A549 (cell line): ENCODE results near the gene STMN3. TPM values are rescaled to one million over a fixed set of nuclear protein-coding genes. Genes with fewer than 3 reads are reported as not detected.

Experiments
- ATAC-seq, 2 experiments: fragments of 200-7000 bp in 1 of 2; fragments of >200 bp in 1 of 2; cut with Nextera tagmentation in 1 of 2; cut with Tn5 transposase in 1 of 2; 3 replicates each; pipeline versions ENCODE4 v1.8.0 to v1.9.1; 2018 to 2020; ENCODE audit warnings: mild to moderate bottlenecking in 1 of 2, moderate library complexity in 1 of 2
- CTCF ChIA-PET: fragments of 300-600 bp; sonication (Branson Sonifier 250); formaldehyde crosslinking; extraction: SDS; loops from one replicate; lab custom pipeline; 2021; ENCODE audit warnings: antibody characterized with exemption, inconsistent platforms; lab: Yijun Ruan, JAX
- POLR2A ChIA-PET: fragments of 350-600 bp; formaldehyde crosslinking; extraction: SDS; loops from one replicate; lab custom pipeline; 2021; ENCODE audit warnings: antibody characterized with exemption, inconsistent platforms; lab: Yijun Ruan, JAX
- DNase-seq, 2 experiments: peaks; one replicate each; pipeline versions ENCODE4 v3.0.0 to v3.0.0-alpha.2; 2011 to 2016; ENCODE audit warnings: low read depth in 1 of 2, low spot score in 1 of 2
- FAIRE-seq: peaks from 2 replicates; lab custom pipeline; 2011; peaks lifted over from hg19 to GRCh38; lab: Jason Lieb, UNC
- H3K27ac ChIP-seq, 2 experiments: fragments of >200 bp; sonication (Bioruptor Twin); formaldehyde crosslinking; 3 replicates each; pipeline ENCODE4 v1.5.1; 2016 to 2017
- H3K4me1 ChIP-seq: fragments of >200 bp; sonication (Bioruptor Twin); formaldehyde crosslinking; 3 replicates; pipeline ENCODE4 v1.6.1; 2016
- H3K4me2 ChIP-seq: fragments of >200 bp; sonication (Bioruptor Twin); formaldehyde crosslinking; 3 replicates; pipeline ENCODE4 v1.6.1; 2016
- H3K4me3 ChIP-seq: fragments of >200 bp; sonication (Bioruptor Twin); formaldehyde crosslinking; 3 replicates; pipeline ENCODE4 v1.5.1; 2016
- H3K9me3 ChIP-seq: fragments of >200 bp; sonication (Bioruptor Twin); formaldehyde crosslinking; 3 replicates; pipeline ENCODE4 v1.6.1; 2016
- CBX8 ChIP-seq: fragments of 200-600 bp; sonication (generic); IDR thresholded peaks from 2 replicates; pipeline ENCODE4 v1.6.1; 2016
- CHD2 ChIP-seq: fragments of 150-350 bp; IDR thresholded peaks from 2 replicates; pipeline ENCODE4 v1.6.1; 2014; ENCODE audit warnings: low read length; ENCODE audit not compliant: partially characterized antibody
- CHD4 ChIP-seq: fragments of 200-600 bp; sonication (generic); IDR thresholded peaks from 2 replicates; pipeline ENCODE4 v1.6.1; 2016; ENCODE audit warnings: antibody characterized with exemption, mild to moderate bottlenecking, borderline replicate concordance
- CTCF ChIP-seq: fragments of >200 bp; sonication (Bioruptor Twin); formaldehyde crosslinking; IDR thresholded peaks from 3 replicates; pipeline ENCODE4 v1.5.1; 2016
- EP300 ChIP-seq, 2 experiments: fragments of >200 bp; sonication (Bioruptor Twin); formaldehyde crosslinking; IDR thresholded peaks; 2 replicates in 1 of 2; 3 replicates in 1 of 2; pipeline ENCODE4 v1.6.1; 2016 to 2017
- FOXS1 ChIP-seq: fragments of 250-450 bp; sonication (Bioruptor Pico); IDR thresholded peaks from 2 replicates; pipeline ENCODE4 v1.5.0; 2020; ENCODE audit warnings: mild to moderate bottlenecking, moderate library complexity
- HEYL ChIP-seq: fragments of 250-450 bp; sonication (Bioruptor Pico); IDR thresholded peaks from 2 replicates; pipeline ENCODE4 v1.8.0; 2021; ENCODE audit warnings: mild to moderate bottlenecking, moderate library complexity
- HOXA7 ChIP-seq: fragments of 250-450 bp; sonication (Bioruptor Pico); IDR thresholded peaks from 2 replicates; pipeline ENCODE4 v1.5.0; 2020; ENCODE audit warnings: mild to moderate bottlenecking, moderate library complexity
- HOXB5 ChIP-seq: fragments of 250-450 bp; sonication (Bioruptor Pico); IDR thresholded peaks from 2 replicates; pipeline ENCODE4 v1.5.0; 2020; ENCODE audit warnings: mild to moderate bottlenecking, moderate library complexity
- JUN ChIP-seq, 2 experiments: fragments of >200 bp; sonication (Bioruptor Twin); formaldehyde crosslinking; IDR thresholded peaks; 2 replicates in 1 of 2; 3 replicates in 1 of 2; pipeline ENCODE4 v1.6.1; 2016 to 2017
- KDM5A ChIP-seq: fragments of 200-600 bp; sonication (generic); IDR thresholded peaks from 2 replicates; pipeline ENCODE4 v1.6.1; 2016; ENCODE audit warnings: antibody characterized with exemption, mild to moderate bottlenecking
- MAFK ChIP-seq: fragments of 450-650 bp; IDR thresholded peaks from 2 replicates; pipeline ENCODE4 v1.6.1; 2014; ENCODE audit not compliant: partially characterized antibody
- MAX ChIP-seq: IDR thresholded peaks from 2 replicates; pipeline ENCODE4 v1.6.1; 2012
- MYC ChIP-seq: IDR thresholded peaks from 2 replicates; pipeline ENCODE4 v1.6.1; 2012; ENCODE audit warnings: mild to moderate bottlenecking, inconsistent platforms, low read length, improper control_type of control experiment, borderline replicate concordance
- NFE2L2 ChIP-seq: fragments of 150-350 bp; conservative IDR thresholded peaks from 2 replicates; pipeline ENCODE4 v1.6.1; 2014; ENCODE audit warnings: low read length
- NPAS2 ChIP-seq: fragments of 250-450 bp; sonication (Bioruptor Pico); IDR thresholded peaks from 2 replicates; pipeline ENCODE4 v1.8.0; 2022; ENCODE audit warnings: mild to moderate bottlenecking, moderate library complexity, borderline replicate concordance
- PBX3 ChIP-seq: IDR thresholded peaks from 2 replicates; pipeline ENCODE4 v1.6.1; 2012
- POLR2A ChIP-seq: IDR thresholded peaks from 2 replicates; pipeline ENCODE4 v1.6.1; 2012; ENCODE audit warnings: mild to moderate bottlenecking, low read length
- POLR2AphosphoS2 ChIP-seq: conservative IDR thresholded peaks from 2 replicates; pipeline ENCODE4 v1.6.1; 2012; ENCODE audit warnings: low read length, improper control_type of control experiment, inconsistent platforms
- RFX5 ChIP-seq: fragments of 450-650 bp; IDR thresholded peaks from 2 replicates; pipeline ENCODE4 v1.7.1; 2014; ENCODE audit warnings: antibody characterized with exemption, mild to moderate bottlenecking, moderate library complexity
- SMC3 ChIP-seq: fragments of >200 bp; sonication (Bioruptor Twin); formaldehyde crosslinking; IDR thresholded peaks from 3 replicates; pipeline ENCODE4 v1.6.1; 2018; ENCODE audit warnings: inconsistent platforms
- SREBF2 ChIP-seq: fragments of 450-650 bp; IDR thresholded peaks from 2 replicates; pipeline ENCODE4 v1.6.1; 2014; ENCODE audit warnings: mild to moderate bottlenecking, moderate library complexity
- WGBS: methylation state at CpG from one replicate; pipeline ENCODE4 v1.1.6; 2017; ENCODE audit errors: missing lambda C conversion rate; 5-methylcytosine and 5-hydroxymethylcytosine counted together
- polyA plus RNA-seq, 4 experiments: library from polyadenylated mRNA; depleted of rRNA in 3 of 4; stranded (reverse); fragments of >200 nt; fragmentation: RNase III in 1 of 4; extraction: RNeasy Plus Mini Kit Qiagen cat#74134 plus additional on column Dnase treatment in 1 of 4; gene quantifications; 2 replicates in 3 of 4; 3 replicates in 1 of 4; pipeline ENCODE4 v1.2.3, GENCODE V29; 2011 to 2017
- TF ChIP-seq, protein P1 (sequence below): fragments of 450-650 bp; IDR thresholded peaks from 2 replicates; pipeline ENCODE4 v1.6.1; 2014; ENCODE audit warnings: antibody characterized with exemption

The STMN3 gene
- polyA plus RNA-seq, 2 of the 4 experiments (the other 2 are of a cell fraction), result 2.8 to 3.2 TPM

GRCh38 chr20:63626424-63627128 is 26.6 kb downstream of the STMN3 start, which contains the start of gene GMEB2 (continued):
- TF ChIP-seq HOXB5 (CRISPR knock-in tag) (no peak), MAFK (no peak), EP300 (IDR thresholded peaks at IDR 0.05) (no peak), HEYL (CRISPR knock-in tag) (no peak), SREBF2 (no peak), POLR2AphosphoS2 (no peak), POLR2A (peak; percentile 69), CHD2 (peak; percentile 28), SMC3 (no peak), FOXS1 (CRISPR knock-in tag) (no peak), NFE2L2 (no peak), HOXA7 (CRISPR knock-in tag) (no peak), PBX3 (no peak), CTCF (no peak), MYC (no peak), JUN (IDR thresholded peaks at IDR 0.05) (peak; percentile 79 to 83), NPAS2 (CRISPR knock-in tag) (no peak), CHD4 (no peak), RFX5 (no peak)
- TF ChIP-seq, protein P1, sequence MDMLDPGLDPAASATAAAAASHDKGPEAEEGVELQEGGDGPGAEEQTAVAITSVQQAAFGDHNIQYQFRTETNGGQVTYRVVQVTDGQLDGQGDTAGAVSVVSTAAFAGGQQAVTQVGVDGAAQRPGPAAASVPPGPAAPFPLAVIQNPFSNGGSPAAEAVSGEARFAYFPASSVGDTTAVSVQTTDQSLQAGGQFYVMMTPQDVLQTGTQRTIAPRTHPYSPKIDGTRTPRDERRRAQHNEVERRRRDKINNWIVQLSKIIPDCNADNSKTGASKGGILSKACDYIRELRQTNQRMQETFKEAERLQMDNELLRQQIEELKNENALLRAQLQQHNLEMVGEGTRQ, result no peak

DNA sequence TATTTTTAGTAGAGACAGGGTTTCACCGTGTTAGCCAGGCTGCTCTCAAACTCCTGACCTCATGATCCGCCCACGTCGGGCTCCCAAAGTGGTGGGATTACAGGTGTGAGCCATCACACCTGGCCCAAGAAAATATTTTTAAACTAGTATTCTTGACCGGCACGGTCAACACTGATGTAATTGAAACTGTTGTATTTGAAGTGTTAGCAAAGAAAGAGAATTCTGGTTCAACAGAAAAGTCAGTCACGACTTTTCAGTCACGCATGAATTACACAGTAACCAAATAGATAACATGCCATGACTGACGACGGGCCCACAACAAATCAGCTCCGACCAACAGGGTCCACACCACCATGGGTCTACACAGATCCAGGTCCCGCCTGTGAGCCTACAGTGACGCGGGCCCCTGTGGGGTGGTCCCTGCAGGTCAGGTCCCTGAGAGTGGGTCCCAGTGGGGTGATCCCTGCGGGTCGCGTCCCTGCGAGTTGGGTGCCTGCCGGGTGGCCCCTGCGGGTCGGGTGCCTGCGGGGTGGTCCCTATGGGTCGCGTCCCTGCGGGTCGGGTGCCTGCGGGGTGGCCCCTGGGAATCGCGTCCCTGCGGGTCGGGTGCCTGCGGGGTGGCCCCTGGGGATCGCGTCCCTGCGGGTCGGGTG is 27.3 kb downstream of the STMN3 start:
- FAIRE-seq (no peak), ATAC-seq (0 out of 6 replicates have a peak, but pooled peaks of 1 of the 2 experiments have one; percentile 3), DNase-seq (peak in 1 of 2 experiments; percentile 24)
- Histone ChIP-seq H3K4me1 (peaks cover 9% of the 10 kb centered on the region), H3K27ac (peak overlapping the region; percentile 97 to 100), H3K9me3 (no peaks in the 10 kb centered on the region), H3K4me2 (peak overlapping the region; percentile 88), H3K4me3 (peak overlapping the region; percentile 97)
- ChIA-PET CTCF (interaction anchor here (0.6 to 5.4 kb wide), 3 partner anchors 20 to 88 kb away, joined by 3 to 23 read pairs (median 3); partner anchors contain the start of gene PTK6), POLR2A (interaction anchor here (0.5 kb wide), 1 partner anchor 435 kb away, joined by 14 read pairs; no protein-coding TSS in a partner anchor)
- WGBS, result 35% methylated on average over 17 of the region's 36 CpGs
- TF ChIP-seq CBX8, result no peak
- TF ChIP-seq MAX, result no peak
- TF ChIP-seq KDM5A, result no peak
